ENCODE measurements around the gene SERF1A.
"Not testable (repeated sequence)": the region's sequence is repeated elsewhere in the genome, so short reads cannot be mapped to it uniquely, and the experiment has no call there.

DNA sequence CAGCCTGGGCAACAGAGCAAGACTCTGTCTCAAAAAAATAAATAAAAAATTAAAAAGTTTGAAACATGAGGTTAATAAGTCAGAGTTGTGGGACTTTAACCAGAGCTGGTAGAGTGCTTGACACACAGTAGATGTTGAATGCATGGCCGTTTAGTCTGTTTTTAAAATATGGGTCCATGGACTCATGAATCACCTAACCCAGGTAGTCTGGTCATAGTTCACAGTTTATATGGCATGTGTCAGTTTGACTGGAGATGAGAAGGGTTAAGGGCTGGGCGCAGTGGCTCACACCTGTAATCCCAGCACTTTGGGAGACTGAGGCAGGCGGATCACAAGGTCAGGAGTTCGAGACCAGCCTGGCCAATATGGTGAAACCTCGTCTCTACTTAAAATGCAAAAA lies 6.2 kb downstream of the SERF1A start:
- TF ChIP-seq, protein P1, sequence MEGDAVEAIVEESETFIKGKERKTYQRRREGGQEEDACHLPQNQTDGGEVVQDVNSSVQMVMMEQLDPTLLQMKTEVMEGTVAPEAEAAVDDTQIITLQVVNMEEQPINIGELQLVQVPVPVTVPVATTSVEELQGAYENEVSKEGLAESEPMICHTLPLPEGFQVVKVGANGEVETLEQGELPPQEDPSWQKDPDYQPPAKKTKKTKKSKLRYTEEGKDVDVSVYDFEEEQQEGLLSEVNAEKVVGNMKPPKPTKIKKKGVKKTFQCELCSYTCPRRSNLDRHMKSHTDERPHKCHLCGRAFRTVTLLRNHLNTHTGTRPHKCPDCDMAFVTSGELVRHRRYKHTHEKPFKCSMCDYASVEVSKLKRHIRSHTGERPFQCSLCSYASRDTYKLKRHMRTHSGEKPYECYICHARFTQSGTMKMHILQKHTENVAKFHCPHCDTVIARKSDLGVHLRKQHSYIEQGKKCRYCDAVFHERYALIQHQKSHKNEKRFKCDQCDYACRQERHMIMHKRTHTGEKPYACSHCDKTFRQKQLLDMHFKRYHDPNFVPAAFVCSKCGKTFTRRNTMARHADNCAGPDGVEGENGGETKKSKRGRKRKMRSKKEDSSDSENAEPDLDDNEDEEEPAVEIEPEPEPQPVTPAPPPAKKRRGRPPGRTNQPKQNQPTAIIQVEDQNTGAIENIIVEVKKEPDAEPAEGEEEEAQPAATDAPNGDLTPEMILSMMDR (IDR thresholded peaks at IDR 0.05) = not testable (repeated sequence)
- TF ChIP-seq POLR2A (IDR thresholded peaks at IDR 0.05) = not testable (repeated sequence)
